ENCODE measurements around the gene LHFPL5. TPM values are rescaled to one million over a fixed set of nuclear protein-coding genes. Genes with fewer than 3 reads are reported as not detected.

Gene LHFPL5
- total RNA-seq, 1 experiment from 2014 or later, result 1.7 TPM

DNA sequence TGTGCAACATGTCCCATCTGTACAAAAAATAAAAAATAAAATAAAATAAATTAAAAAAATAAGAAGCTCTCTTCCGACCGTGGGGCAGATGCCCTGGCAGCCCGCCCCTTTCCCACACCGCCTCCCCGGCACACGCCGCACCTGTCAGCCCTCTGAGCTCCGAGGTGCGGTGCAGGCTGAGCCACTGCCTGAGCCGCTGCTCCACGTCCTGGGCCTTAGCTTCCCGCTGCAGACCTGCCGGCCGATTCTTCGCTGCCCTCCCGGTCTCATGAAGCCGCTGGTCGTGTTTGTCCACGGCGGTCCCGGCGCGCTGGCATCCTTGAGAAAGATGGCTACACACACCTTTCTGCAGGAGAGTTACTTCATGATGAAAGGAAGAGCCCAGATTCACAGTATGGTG, 39.4 kb upstream of the LHFPL5 start:
- POLR2A ChIA-PET (ENCODE audit: unreplicated experiment), result no interaction called here
- Histone ChIP-seq H3K4me3 (no peak overlapping the region), H3K4me1 (replicated peaks; ENCODE audit: insufficient read depth) (no peaks in the 10 kb centered on the region), H3K27ac (no peak overlapping the region), H3F3A (ENCODE audit: insufficient read depth, low read depth) (0 out of 2 replicates have a peak, but pooled peaks cover 4% of the 10 kb centered on the region), H4K20me1 (ENCODE audit: insufficient read depth) (no peaks in the 10 kb centered on the region), H3K9me2 (ENCODE audit: insufficient read depth) (no peaks in the 10 kb centered on the region), H3K9me3 (ENCODE audit: insufficient read depth, low read depth) (no peaks in the 10 kb centered on the region), H3K27me3 (ENCODE audit: insufficient read depth, low read depth) (peaks cover 8% of the 10 kb centered on the region; the same call in 1 of the 2 replicates), H2AFZ (no peak overlapping the region), H3K4me2 (no peak overlapping the region), H3K79me2 (ENCODE audit: low read depth) (no peaks in the 10 kb centered on the region), H3K36me3 (ENCODE audit: low read depth) (no peaks in the 10 kb centered on the region)
- intact Hi-C loops (cut with micrococcal nuclease; ENCODE audit: unreplicated experiment), result no loop called here
- CTCF ChIA-PET, result no interaction called here
- DNase-seq, result no peak
- TF ChIP-seq EZH2 (IDR thresholded peaks at IDR 0.05; ENCODE audit: low read depth), result no peak
- TF ChIP-seq, protein P1, sequence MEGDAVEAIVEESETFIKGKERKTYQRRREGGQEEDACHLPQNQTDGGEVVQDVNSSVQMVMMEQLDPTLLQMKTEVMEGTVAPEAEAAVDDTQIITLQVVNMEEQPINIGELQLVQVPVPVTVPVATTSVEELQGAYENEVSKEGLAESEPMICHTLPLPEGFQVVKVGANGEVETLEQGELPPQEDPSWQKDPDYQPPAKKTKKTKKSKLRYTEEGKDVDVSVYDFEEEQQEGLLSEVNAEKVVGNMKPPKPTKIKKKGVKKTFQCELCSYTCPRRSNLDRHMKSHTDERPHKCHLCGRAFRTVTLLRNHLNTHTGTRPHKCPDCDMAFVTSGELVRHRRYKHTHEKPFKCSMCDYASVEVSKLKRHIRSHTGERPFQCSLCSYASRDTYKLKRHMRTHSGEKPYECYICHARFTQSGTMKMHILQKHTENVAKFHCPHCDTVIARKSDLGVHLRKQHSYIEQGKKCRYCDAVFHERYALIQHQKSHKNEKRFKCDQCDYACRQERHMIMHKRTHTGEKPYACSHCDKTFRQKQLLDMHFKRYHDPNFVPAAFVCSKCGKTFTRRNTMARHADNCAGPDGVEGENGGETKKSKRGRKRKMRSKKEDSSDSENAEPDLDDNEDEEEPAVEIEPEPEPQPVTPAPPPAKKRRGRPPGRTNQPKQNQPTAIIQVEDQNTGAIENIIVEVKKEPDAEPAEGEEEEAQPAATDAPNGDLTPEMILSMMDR (conservative IDR thresholded peaks at IDR 0.05), result no peak
- no TSS peak for BruUV-seq (replicated peaks)

DNA sequence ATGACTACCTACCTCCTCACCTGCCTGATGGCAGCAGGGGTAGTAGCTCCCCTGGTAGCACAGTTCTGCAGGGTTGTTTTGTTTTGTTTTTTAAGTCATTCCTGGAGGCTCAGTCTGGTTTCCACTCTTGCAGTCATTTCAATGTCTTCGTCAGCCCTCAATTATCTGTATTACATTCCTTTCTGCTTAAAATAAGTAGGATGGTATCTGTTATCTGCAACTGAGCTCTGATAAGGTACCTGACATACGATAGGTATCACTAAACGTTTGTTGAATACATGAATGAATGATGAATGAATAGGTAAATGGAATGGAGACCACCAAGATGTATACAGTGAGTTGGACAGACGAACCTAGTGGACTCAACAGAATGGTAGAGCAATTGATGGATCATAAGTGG, 35.9 kb upstream of the LHFPL5 start:
- BruUV-seq (replicated peaks), result no TSS peak
- intact Hi-C loops (cut with micrococcal nuclease; ENCODE audit: unreplicated experiment), result no loop called here
- H3K9me3 ChIP-seq (ENCODE audit: insufficient read depth, low read depth), result no peaks in the 10 kb centered on the region
- H3K27me3 ChIP-seq (ENCODE audit: insufficient read depth, low read depth), result peaks cover 7% of the 10 kb centered on the region; the same call in 1 of the 2 replicates
- DNase-seq, result no peak
- H3K36me3 ChIP-seq (ENCODE audit: low read depth), result no peaks in the 10 kb centered on the region
- no peaks in the 10 kb centered on the region for H3K4me1 ChIP-seq (replicated peaks; ENCODE audit: insufficient read depth)
- H3K4me3 ChIP-seq, result no peak overlapping the region
- H3F3A ChIP-seq (ENCODE audit: insufficient read depth, low read depth), result 0 out of 2 replicates have a peak, but pooled peaks cover under 1% of the 10 kb centered on the region
- H3K9me2 ChIP-seq (ENCODE audit: insufficient read depth), result no peaks in the 10 kb centered on the region
- H3K4me2 ChIP-seq, result no peak overlapping the region
- no peak for TF ChIP-seq EZH2 (IDR thresholded peaks at IDR 0.05; ENCODE audit: low read depth)
- TF ChIP-seq, protein P1 (conservative IDR thresholded peaks at IDR 0.05), result no peak
- CTCF ChIA-PET, result interaction anchor here (0.6 kb wide), 1 partner anchor 221 kb away, joined by 3 read pairs; no protein-coding TSS in a partner anchor
- POLR2A ChIA-PET (ENCODE audit: unreplicated experiment), result no interaction called here
- H3K27ac ChIP-seq, result no peak overlapping the region
- no peak overlapping the region for H2AFZ ChIP-seq
- H4K20me1 ChIP-seq (ENCODE audit: insufficient read depth), result no peaks in the 10 kb centered on the region
- H3K79me2 ChIP-seq (ENCODE audit: low read depth), result no peaks in the 10 kb centered on the region

DNA sequence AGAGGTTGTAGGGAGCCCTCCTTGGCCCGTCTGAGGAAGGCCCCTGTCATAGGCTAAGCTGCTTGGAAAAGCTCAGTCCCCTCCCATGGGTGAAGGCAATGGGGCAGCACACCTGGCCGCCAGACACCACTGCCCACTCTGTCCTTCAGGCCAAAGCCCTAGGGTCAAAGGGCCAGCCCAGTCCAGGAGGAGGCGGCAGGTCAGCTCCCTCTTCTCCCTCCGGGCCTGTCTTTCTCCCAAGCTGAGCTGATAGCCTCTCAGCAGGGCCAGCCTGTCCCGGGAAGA, 33.9 kb upstream of the LHFPL5 start:
- no peak overlapping the region for H2AFZ ChIP-seq
- no peaks in the 10 kb centered on the region for H3K9me3 ChIP-seq (ENCODE audit: insufficient read depth, low read depth)
- H3K9me2 ChIP-seq (ENCODE audit: insufficient read depth), result no peaks in the 10 kb centered on the region
- H3K79me2 ChIP-seq (ENCODE audit: low read depth), result no peaks in the 10 kb centered on the region
- POLR2A ChIA-PET (ENCODE audit: unreplicated experiment), result no interaction called here
- no peak overlapping the region for H3K4me3 ChIP-seq
- BruUV-seq (replicated peaks), result no TSS peak
- no peak for TF ChIP-seq EZH2 (IDR thresholded peaks at IDR 0.05; ENCODE audit: low read depth)
- TF ChIP-seq, protein P1 (conservative IDR thresholded peaks at IDR 0.05), result no peak
- H3K4me1 ChIP-seq (replicated peaks; ENCODE audit: insufficient read depth), result no peaks in the 10 kb centered on the region; the same call in 1 of the 2 replicates
- H3K27me3 ChIP-seq (ENCODE audit: insufficient read depth, low read depth), result no peaks in the 10 kb centered on the region
- no peaks in the 10 kb centered on the region for H4K20me1 ChIP-seq (ENCODE audit: insufficient read depth)
- DNase-seq, result no peak
- no peak overlapping the region for H3K27ac ChIP-seq
- intact Hi-C loops (cut with micrococcal nuclease; ENCODE audit: unreplicated experiment), result no loop called here
- CTCF ChIA-PET, result interaction anchor here (0.6 kb wide), 1 partner anchor 12 kb away, joined by 5 read pairs; no protein-coding TSS in a partner anchor
- 0 out of 2 replicates have a peak, but pooled peaks cover 8% of the 10 kb centered on the region for H3F3A ChIP-seq (ENCODE audit: insufficient read depth, low read depth)
- no peak overlapping the region for H3K4me2 ChIP-seq
- no peaks in the 10 kb centered on the region for H3K36me3 ChIP-seq (ENCODE audit: low read depth)

All from PC-9 (cell line).